Activated gamma-delta T cell treated with Interleukin-2 at 50 U/mL for 16 hours (primary cell): ENCODE results near the gene WNT9B.

Experiments
- DNase-seq: peaks from one replicate; pipeline ENCODE4 v3.0.0-alpha.2; 2020

The WNT9B gene

GRCh38 chr17:46859996-46860395 is 8.6 kb downstream of the WNT9B start:
- DNase-seq: no peak

- no peak for DNase-seq
These were observed 11.6 kb downstream of the WNT9B start for GRCh38 chr17:46862949-46863348.

- DNase-seq: no peak
These were observed 12.2 kb downstream of the WNT9B start for GRCh38 chr17:46863383-46864121.

- DNase-seq: no peak
These were observed 13.7 kb downstream of the WNT9B start for GRCh38 chr17:46865100-46865499.

GRCh38 chr17:46866325-46866724 is 14.9 kb downstream of the WNT9B start:
- no peak for DNase-seq

GRCh38 chr17:46866747-46867146 is 15.4 kb downstream of the WNT9B start:
- DNase-seq: no peak

- no peak for DNase-seq
These were observed 17.4 kb downstream of the WNT9B start for GRCh38 chr17:46868689-46869187.

- DNase-seq: no peak
These were observed 17.9 kb downstream of the WNT9B start for GRCh38 chr17:46869296-46869695.

GRCh38 chr17:46869975-46870803 is 18.8 kb downstream of the WNT9B start:
- DNase-seq: no peak

- DNase-seq: no peak
These were observed 21.0 kb downstream of the WNT9B start for GRCh38 chr17:46872421-46872820.

- DNase-seq: no peak
These were observed 22.7 kb downstream of the WNT9B start for GRCh38 chr17:46873941-46874645.

- DNase-seq: no peak
These were observed 23.5 kb downstream of the WNT9B start for GRCh38 chr17:46874906-46875305.

- no peak for DNase-seq
These were observed 24.5 kb downstream of the WNT9B start for GRCh38 chr17:46875849-46876352.

GRCh38 chr17:46876353-46876887 is 25.0 kb downstream of the WNT9B start:
- DNase-seq: no peak

GRCh38 chr17:46876926-46877325 is 25.5 kb downstream of the WNT9B start:
- no peak for DNase-seq

- DNase-seq: no peak
These were observed 26.1 kb downstream of the WNT9B start for GRCh38 chr17:46877466-46877865.

- DNase-seq: no peak
These were observed 26.7 kb downstream of the WNT9B start for GRCh38 chr17:46878055-46878454.

GRCh38 chr17:46879101-46879500 is 27.7 kb downstream of the WNT9B start:
- DNase-seq: no peak

- DNase-seq: no peak
These were observed 29.6 kb downstream of the WNT9B start for GRCh38 chr17:46881015-46881414.

GRCh38 chr17:46882666-46883065 is 31.3 kb downstream of the WNT9B start:
- no peak for DNase-seq

GRCh38 chr17:46883871-46884520 is 32.6 kb downstream of the WNT9B start:
- DNase-seq: no peak

- DNase-seq: no peak
These were observed 33.2 kb downstream of the WNT9B start for GRCh38 chr17:46884552-46884951.
